Mammary epithelial cell (primary cell): ENCODE measurements around the gene RANBP9.

ENCODE experiments used
- EZH2 ChIP-seq: IDR thresholded peaks from 2 replicates; pipeline ENCODE4 v1.6.1; 2012; ENCODE audit warnings: low read length, inconsistent platforms, borderline replicate concordance
- TF ChIP-seq, protein P1 (sequence below), 2 donors: IDR thresholded peaks in 1 of 2; conservative IDR thresholded peaks in 1 of 2; 2 replicates each; pipeline ENCODE4 v1.5.1; 2011 to 2012; ENCODE audit warnings: inconsistent platforms in 2 of 2, low read length in 2 of 2, mild to moderate bottlenecking in 2 of 2, control low read depth in 1 of 2, low read depth in 1 of 2; ENCODE audit not compliant: insufficient read depth in 1 of 2; ENCODE audit errors: extremely low read depth in 1 of 2

DNA sequence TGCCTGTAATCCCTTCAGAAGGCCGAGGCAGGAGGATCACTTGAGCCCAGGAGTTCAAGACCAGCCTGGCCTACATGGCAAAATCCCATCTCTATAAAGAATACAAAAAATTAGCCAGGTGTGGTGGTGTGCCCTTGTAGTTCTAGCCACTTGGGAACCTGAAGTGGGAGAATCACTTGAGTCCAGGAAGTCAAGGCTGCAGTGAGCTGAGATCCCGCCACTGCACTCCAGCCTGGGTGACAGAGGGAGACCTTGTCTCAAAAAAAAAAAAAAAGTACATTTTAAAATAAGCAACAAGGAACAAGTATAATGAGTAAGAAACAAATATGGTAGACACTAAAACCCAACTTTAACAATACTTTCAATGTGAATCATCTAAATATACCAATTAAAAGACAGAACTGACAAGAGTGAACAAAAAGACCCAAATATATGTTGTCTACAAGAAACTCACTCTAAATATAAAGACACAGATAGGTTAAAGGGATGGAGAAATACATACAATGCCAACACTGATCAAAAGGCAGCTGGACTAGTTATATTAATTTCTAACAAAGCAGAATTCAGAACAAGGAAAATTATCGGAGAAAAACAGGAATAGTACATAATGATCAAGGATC lies 37.7 kb downstream of the RANBP9 start:
- TF ChIP-seq, protein P1, sequence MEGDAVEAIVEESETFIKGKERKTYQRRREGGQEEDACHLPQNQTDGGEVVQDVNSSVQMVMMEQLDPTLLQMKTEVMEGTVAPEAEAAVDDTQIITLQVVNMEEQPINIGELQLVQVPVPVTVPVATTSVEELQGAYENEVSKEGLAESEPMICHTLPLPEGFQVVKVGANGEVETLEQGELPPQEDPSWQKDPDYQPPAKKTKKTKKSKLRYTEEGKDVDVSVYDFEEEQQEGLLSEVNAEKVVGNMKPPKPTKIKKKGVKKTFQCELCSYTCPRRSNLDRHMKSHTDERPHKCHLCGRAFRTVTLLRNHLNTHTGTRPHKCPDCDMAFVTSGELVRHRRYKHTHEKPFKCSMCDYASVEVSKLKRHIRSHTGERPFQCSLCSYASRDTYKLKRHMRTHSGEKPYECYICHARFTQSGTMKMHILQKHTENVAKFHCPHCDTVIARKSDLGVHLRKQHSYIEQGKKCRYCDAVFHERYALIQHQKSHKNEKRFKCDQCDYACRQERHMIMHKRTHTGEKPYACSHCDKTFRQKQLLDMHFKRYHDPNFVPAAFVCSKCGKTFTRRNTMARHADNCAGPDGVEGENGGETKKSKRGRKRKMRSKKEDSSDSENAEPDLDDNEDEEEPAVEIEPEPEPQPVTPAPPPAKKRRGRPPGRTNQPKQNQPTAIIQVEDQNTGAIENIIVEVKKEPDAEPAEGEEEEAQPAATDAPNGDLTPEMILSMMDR (conservative IDR thresholded peaks at IDR 0.05 in 1 of 2, IDR thresholded peaks at IDR 0.05 in 1 of 2; ENCODE audit: extremely low read depth in 1 of 2, insufficient read depth in 1 of 2, low read depth in 1 of 2, low read length in 2 of 2), result no peak
- no peak for TF ChIP-seq EZH2
